NCI-H345 treated with DMSO at 0.1 percent for 48 hours (cell line): ENCODE results near the gene YAE1.

Source experiments
- DNase-seq: peaks from one replicate; lab custom pipeline; 2025; ENCODE audit not compliant: unreplicated experiment; lab: John Stamatoyannopoulos, UW

Gene YAE1

DNA sequence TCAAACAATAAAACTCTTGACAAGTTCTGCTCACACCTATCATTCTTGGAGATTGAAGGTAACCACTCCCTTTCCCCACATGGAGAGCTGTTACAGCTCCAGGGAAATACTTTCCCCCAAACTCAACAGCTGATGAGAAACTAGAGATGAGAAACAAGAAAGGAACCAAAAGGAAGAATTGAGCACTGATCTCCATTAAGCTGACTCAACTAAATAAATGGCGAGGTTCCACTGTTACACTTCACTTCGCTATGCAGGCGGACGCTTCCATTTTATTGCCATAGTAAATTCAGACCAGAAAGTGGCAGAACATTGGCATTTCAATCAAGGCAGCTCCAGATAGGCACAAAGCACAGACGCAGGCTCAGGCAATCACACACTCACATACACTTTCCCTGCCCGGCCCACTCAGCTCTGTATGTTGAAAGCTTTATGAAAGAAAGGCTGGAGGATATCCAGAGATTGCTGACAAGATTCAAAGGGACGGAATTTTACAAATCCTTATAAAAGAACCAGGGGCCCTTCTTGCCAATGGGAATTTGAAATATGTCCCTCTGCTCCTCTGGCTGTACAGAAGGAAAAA, 11.5 kb upstream of the YAE1 start:
- DNase-seq: no peak

DNA sequence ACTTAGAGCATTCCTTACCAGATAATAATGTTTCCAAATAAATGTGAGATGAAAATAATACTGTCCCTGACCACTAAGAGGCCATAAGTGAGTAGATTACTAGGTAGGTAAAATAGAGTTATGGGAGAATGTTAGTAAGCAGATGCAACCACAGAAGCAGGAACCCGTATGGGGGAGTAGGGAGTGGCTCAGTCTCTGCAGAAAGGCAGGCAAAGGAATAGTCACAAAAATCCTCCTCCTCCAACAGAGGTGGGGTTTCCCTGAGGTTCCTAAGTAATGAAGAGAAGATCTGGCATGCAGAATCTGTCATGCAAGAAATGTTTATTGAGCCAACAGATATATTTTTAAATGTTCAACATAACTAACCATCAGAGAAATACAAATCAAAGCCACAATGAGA, 9.0 kb upstream of the YAE1 start:
- no peak for DNase-seq

- no peak for DNase-seq
These were observed 8.3 kb upstream of the YAE1 start for GRCh38 chr7:39557911-39558310.

DNA sequence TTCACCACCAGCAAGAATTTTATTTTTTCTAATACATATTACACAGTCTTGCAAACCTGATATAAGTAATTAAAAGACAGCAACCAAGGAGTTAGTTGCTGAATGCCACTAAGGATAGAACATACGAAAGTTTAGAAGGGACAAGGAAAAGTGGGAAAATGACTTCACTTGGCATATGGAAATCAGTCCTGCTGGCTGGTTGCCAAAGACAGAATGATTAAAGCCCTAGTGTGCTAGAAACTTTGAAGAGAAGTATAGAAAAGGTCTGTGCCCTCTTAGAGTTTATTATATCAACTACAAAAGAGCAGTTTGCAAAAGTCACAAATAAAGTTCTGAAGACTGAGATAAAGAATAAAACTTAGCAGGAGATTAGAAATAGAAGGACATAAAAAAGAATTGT, 5.8 kb upstream of the YAE1 start:
- no peak for DNase-seq

GRCh38 chr7:39560997-39561396, 5.2 kb upstream of the YAE1 start:
- DNase-seq: no peak

- DNase-seq: peak; percentile 48
These were observed 666 bp upstream of the YAE1 start for GRCh38 chr7:39565538-39565937.

GRCh38 chr7:39567294-39567693, 1.1 kb downstream of the YAE1 start:
- DNase-seq: no peak

DNA sequence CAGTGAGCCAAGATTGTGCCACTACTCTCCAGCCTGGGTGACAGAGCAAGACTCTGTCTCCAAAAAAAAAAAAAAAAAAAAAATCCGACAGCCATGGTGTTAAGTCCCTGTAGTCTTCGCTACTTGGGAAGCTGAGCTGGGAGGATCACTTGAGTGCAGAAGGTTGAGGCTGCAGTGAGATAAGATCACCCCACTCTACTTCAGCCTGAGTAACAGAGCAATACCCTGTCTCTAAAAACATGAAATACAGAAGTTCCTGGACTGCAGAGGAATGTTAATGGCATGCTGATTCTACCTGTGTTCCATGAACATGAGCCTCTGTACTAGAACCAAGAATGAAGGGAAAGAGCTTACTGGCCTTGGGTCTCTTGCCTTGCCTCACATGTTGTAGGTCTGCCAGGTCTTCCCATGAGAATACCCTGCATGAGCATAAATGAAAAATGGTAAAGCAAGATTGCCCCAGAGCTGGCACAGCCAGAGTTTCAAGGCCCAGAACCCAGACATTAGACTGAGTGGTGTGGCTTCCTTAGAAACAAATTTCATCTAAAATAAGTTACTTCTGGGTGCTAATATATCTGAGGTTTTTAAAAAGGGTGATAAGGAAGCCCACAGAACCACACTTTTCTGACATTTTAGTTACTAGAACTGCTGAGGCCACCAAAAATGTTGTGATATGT, 8.6 kb downstream of the YAE1 start:
- DNase-seq: no peak

DNA sequence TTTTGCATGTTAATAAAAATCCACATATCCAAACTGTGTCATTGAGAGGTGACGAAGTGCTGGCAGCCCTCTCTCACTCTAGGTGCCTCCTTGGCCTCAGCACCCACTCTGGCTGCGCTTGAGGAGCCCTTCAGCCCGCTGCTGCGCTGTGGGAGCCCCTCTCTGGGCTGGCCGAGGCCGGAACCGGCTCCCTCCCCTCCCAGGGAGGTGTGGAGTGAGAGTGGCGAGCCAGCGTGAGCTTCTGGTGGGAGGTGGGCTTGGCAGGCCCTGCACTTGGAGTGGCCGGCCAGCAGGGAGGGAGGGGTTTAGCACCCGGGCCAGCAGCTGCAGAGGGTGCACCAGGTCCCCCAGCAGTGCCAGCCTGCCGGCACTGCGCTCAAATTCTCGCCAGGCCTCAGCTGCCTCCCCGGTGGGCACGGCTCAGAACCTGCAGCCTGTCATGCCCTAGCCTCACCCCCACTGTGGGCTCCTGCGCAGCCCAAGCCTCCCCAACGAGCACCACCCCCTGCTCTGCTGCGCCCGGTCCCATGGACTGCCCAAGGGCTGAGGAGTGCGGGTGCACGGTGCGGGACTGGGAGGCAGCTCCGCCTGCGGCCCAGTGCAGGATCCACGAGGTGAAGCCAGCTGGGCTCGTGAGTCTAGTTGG, 11.1 kb downstream of the YAE1 start:
- no peak for DNase-seq

DNA sequence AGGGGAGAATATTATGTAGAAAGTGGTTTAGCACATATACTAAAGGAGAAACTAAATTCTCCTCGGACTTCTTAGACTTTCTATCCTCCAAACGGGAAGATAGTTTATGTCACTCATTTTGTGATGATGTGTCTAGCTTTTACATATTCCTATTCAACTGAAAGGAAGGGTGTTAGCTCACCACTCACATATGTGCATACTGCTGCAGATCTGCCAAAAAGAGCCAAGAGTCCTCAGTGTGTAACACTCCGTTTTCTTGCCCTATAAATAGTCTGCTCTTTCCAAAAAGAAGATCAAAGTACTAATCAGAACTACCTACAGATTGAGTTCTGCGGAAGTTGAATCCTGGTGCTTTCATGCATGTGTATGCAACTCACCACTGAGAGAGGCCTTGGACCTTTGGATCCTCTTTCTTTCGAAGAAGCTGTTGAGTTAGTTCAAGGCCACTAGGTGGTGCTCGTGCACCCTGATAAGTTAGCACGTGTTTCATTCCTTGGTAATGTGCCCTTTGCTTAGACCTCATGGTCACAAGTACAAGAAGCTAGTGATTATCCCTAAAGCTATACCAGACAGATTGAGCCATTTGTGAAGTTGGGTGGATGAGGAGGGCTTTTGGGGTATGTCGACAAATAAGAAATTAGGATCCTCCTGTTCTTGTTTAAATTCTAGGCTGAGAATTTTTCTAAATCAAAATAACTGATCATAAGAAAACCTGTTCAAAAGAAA, 14.1 kb downstream of the YAE1 start:
- peak; percentile 79 for DNase-seq

GRCh38 chr7:39582536-39582935, 16.3 kb downstream of the YAE1 start:
- no peak for DNase-seq

- DNase-seq: no peak
These were observed 17.3 kb downstream of the YAE1 start for GRCh38 chr7:39583539-39583938.

GRCh38 chr7:39587393-39587792, 21.2 kb downstream of the YAE1 start:
- no peak for DNase-seq

DNA sequence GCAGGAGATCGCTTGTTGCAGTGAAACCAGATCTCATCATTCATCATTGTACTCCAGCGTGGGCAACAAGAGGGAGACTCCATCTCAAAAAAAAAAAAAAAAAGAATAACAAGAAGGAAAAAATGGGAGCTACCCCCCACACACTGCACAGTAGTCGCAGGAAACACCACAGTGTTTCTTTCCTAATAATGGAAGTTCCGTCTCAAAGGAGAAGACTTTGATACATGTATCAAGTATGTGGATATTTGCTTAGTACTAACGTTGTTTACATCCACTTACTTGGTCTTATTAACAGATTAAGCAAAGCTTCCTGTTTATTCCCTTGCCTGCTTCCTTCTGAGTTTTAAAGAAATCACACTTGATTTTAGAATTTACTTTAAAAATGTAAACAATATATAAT, 22.2 kb downstream of the YAE1 start:
- DNase-seq: no peak

DNA sequence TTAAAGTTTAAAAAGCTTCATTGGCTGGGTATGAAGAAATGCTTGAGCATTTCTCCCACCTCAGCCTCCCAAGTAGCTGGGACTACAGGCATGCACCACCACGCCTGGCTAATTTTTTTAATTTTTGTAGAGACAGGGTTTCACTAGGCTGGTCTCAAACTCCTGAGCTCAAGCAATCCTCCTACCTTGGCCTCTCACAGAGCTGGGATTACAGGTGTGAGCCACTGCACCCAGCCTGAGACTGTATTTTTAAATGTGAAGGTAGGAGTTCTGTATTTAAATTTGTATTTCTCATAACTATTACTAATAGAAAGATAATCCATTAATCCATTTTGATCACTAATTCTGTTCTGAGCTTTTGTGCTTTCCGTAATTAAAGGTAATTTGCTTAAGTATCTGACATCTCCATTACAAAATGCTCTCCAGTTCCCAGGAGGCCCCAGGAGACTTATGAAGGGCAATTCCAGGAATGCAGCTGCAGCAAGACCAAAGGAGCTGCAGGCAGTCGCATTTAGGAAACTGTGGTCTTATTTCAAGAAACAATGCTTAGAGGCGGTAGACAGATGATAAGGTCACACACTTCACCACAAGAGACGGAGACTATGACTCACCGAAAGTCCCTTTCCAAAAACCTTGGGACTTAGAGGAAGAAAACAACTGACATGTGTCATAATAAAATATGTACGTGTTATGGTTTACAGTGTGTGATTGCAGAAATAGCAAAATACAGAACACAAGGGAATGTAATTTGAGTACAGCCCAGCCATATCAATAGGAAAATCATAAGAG, 23.3 kb downstream of the YAE1 start:
- DNase-seq: no peak

GRCh38 chr7:39592586-39592985, 26.4 kb downstream of the YAE1 start:
- no peak for DNase-seq

DNA sequence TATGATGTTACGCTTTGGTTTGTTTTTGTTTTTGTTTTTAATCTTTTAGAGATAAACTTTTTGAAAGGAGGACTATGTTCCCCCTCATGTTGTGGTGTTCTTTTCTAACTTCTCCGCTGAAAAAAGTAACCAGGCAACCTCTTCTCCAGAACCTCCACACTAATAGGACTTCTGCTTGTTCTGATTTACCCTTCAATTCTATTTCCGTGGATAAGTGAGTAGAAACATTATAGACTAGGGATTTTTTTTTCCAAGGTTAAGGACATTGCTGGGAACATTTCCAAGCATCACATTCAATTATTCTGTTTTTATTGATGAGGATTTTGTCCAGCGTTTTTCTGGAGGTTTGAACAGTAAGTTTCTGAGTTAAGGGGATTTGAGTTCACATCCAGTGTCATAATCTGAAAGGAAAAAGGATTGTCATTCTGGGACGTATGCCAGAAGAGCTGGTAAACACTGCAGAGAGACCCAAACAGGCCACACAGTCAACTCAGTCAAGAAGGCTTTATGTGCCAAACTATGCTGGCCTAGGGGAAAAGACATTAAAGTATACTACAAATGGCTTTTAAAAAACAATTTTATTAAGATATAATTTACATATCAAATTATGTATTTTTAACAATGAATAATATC, 28.9 kb downstream of the YAE1 start:
- peak; percentile 15 for DNase-seq

DNA sequence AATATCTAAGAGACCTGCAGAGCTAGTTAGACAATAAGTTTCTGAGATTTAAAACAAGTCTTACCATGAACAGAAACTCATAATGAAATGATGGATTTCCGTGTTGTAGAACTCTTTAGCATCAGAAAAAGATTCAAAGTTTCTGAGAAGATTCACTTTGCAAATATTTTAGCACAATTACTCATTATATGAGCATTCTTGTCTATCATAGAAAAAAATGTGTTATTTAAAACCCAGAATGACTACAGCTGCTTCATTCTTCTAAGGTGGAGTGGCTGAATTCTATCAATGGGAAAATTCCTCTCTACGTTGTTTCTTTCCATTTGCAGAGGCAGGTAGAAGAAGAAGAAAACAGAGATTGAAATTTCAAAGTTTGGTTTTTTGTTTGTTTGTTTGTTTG, 36.1 kb downstream of the YAE1 start:
- DNase-seq: no peak

DNA sequence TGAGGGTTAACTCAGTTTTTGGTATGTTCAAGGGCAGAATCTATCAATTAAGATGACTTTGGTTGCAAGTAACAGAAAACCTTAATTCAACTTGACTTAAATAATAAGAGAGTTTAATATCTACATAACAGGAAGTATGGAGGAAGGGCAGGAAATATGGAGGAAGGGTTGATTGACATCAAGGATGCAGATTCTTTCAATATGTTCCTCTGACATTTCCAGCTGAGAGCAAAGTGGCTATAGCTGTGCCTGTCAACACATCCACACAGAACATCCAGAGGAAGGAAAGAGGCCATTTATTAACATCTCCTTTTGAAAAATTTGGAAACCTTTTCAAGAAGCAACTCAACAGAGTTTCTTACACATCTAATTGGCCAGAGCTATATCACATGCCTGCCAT, 37.7 kb downstream of the YAE1 start:
- no peak for DNase-seq

GRCh38 chr7:39605087-39605486, 38.9 kb downstream of the YAE1 start:
- no peak for DNase-seq

- DNase-seq: no peak
These were observed 40.1 kb downstream of the YAE1 start for GRCh38 chr7:39606352-39606751.
